ENCODE data around the gene IGLL5. TPM values are rescaled to one million over a fixed set of nuclear protein-coding genes. Genes with fewer than 3 reads are reported as not detected.
A peak's percentile ranks its signal among the peaks of the same experiment; 100 is the strongest.

Gene IGLL5
- total and polyA plus RNA-seq, 9 of the 15 experiments (the other 6 are each of a cell fraction or from before 2014, with no cell fraction given), result not detected

- ChIA-PET POLR2A (interaction anchor here (0.5 to 3.6 kb wide), 21 partner anchors 14 to 1111 kb away, joined by 3 to 17 read pairs (median 4); no protein-coding TSS in a partner anchor), CTCF (ENCODE audit: low intra/inter-chr PET ratio) (interaction anchor here (0.7 to 9.8 kb wide), 9 partner anchors 26 to 418 kb away, joined by 3 to 251 read pairs (median 23); no protein-coding TSS in a partner anchor)
- Histone ChIP-seq H3K27me3 (ENCODE audit: control insufficient read depth in 2 of 2, insufficient read depth in 2 of 2, low read length in 2 of 2) (peaks cover 0 to 33% of the 10 kb centered on the region in 2 experiments; a peak in 2 of 5 replicates), H3K36me3 (ENCODE audit: control insufficient read depth, insufficient read depth, low read length) (no peaks in the 10 kb centered on the region), H3K9ac (ENCODE audit: insufficient read depth in 1 of 2, low read depth in 2 of 2, low read length in 2 of 2) (no peak overlapping the region; a peak in 1 of 4 replicates), H4K20me1 (replicated peaks; ENCODE audit: control insufficient read depth, insufficient read depth, low read length) (peaks cover 61% of the 10 kb centered on the region), H3K79me2 (ENCODE audit: control insufficient read depth, insufficient read depth, low read length) (no peaks in the 10 kb centered on the region), H3K9me3 (replicated peaks; ENCODE audit: control insufficient read depth, insufficient read depth, low read depth, low read length) (no peaks in the 10 kb centered on the region), H3K4me2 (ENCODE audit: insufficient read depth, low read length) (no peak overlapping the region), H3K4me3 (no peak overlapping the region), H3K27ac (ENCODE audit: extremely low read depth, low read depth, low read length) (no peak overlapping the region), H3K4me1 (replicated peaks in 1 of 2; ENCODE audit: control insufficient read depth in 2 of 2, insufficient read depth in 2 of 2, low read length in 2 of 2) (peaks cover 0 to 3% of the 10 kb centered on the region in 2 experiments; a peak in 1 of 5 replicates), H2AFZ (ENCODE audit: low read depth, low read length) (no peak overlapping the region), H3K9me1 (ENCODE audit: control insufficient read depth, insufficient read depth, low read length) (peaks cover 4% of the 10 kb centered on the region)
- no peak for FAIRE-seq
- peak; percentile 56 to 81 (median 58) for DNase-seq (ENCODE audit: extremely low read depth in 1 of 4, low spot score in 3 of 4)
- ATAC-seq, result peak; percentile 43
- no TSS peak for BruUV-seq (replicated peaks)
- intact Hi-C loops (cut with micrococcal nuclease), result loop anchor here (5.0 kb wide), 2 partner anchors 160 to 290 kb away; no protein-coding TSS in a partner anchor
- WGBS (ENCODE audit: insufficient coverage, low coverage, missing lambda C conversion rate), result 1% methylated on average over 6 of the region's 6 CpGs
- in situ Hi-C loops (cut with MboI), result loop anchor here (5.0 to 10.0 kb wide), 2 partner anchors 70 to 417 kb away; no protein-coding TSS in a partner anchor
- TF ChIP-seq, protein P1, sequence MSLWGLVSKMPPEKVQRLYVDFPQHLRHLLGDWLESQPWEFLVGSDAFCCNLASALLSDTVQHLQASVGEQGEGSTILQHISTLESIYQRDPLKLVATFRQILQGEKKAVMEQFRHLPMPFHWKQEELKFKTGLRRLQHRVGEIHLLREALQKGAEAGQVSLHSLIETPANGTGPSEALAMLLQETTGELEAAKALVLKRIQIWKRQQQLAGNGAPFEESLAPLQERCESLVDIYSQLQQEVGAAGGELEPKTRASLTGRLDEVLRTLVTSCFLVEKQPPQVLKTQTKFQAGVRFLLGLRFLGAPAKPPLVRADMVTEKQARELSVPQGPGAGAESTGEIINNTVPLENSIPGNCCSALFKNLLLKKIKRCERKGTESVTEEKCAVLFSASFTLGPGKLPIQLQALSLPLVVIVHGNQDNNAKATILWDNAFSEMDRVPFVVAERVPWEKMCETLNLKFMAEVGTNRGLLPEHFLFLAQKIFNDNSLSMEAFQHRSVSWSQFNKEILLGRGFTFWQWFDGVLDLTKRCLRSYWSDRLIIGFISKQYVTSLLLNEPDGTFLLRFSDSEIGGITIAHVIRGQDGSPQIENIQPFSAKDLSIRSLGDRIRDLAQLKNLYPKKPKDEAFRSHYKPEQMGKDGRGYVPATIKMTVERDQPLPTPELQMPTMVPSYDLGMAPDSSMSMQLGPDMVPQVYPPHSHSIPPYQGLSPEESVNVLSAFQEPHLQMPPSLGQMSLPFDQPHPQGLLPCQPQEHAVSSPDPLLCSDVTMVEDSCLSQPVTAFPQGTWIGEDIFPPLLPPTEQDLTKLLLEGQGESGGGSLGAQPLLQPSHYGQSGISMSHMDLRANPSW (CRISPR knock-in tag; IDR thresholded peaks at IDR 0.05), result 0 out of 2 replicates have a peak, but pooled peaks have one; percentile 48
- 0 out of 4 replicates have a peak, but pooled peaks of 1 of the 2 experiments have one; percentile 20 for TF ChIP-seq MLX (CRISPR knock-in tag; conservative IDR thresholded peaks at IDR 0.05)
- TF ChIP-seq, protein P2, sequence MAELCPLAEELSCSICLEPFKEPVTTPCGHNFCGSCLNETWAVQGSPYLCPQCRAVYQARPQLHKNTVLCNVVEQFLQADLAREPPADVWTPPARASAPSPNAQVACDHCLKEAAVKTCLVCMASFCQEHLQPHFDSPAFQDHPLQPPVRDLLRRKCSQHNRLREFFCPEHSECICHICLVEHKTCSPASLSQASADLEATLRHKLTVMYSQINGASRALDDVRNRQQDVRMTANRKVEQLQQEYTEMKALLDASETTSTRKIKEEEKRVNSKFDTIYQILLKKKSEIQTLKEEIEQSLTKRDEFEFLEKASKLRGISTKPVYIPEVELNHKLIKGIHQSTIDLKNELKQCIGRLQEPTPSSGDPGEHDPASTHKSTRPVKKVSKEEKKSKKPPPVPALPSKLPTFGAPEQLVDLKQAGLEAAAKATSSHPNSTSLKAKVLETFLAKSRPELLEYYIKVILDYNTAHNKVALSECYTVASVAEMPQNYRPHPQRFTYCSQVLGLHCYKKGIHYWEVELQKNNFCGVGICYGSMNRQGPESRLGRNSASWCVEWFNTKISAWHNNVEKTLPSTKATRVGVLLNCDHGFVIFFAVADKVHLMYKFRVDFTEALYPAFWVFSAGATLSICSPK (IDR thresholded peaks at IDR 0.05; ENCODE audit: borderline replicate concordance), result no peak
- no peak for TF ChIP-seq HMG20A (CRISPR knock-in tag; conservative IDR thresholded peaks at IDR 0.05)
Observed at GRCh38 chr22:22882033-22882717, 5.4 kb upstream of the IGLL5 start.

All from K562 (cell line).